Naive thymus-derived CD4-positive, alpha-beta T cell (primary cell): ENCODE measurements around the gene KCNJ1. TPM values are rescaled to one million over a fixed set of nuclear protein-coding genes. Genes with fewer than 3 reads are reported as not detected.
A peak's percentile ranks its signal among the peaks of the same experiment; 100 is the strongest.

ENCODE experiments used
- ATAC-seq: fragments of 150-1000 bp; cut with Tn5 transposase; 2 replicates; pipeline ENCODE4 v1.10.0; 2021; ENCODE audit warnings: mild to moderate bottlenecking, moderate library complexity
- CTCF ChIA-PET: fragments of 350-600 bp; sonication (Branson Sonifier 250); formaldehyde crosslinking; loops from one replicate; lab custom pipeline; 2021; ENCODE audit warnings: antibody characterized with exemption; lab: Charles Lee
- POLR2A ChIA-PET: fragments of 350-600 bp; sonication (Branson Sonifier 250); formaldehyde crosslinking; loops from one replicate; lab custom pipeline; 2021; ENCODE audit warnings: antibody characterized with exemption, inconsistent platforms; lab: Charles Lee
- DNase-seq, 9 donors: peaks; one replicate each; pipeline versions ENCODE4 v3.0.0 to v3.0.0-alpha.2; 2020 to 2022; ENCODE audit warnings: mixed read lengths in 1 of 9
- H3K27ac ChIP-seq: one replicate; pipeline ENCODE4 v1.7.0; 2013; ENCODE audit warnings: mild to moderate bottlenecking, low read depth, low read length, moderate library complexity
- H3K27me3 ChIP-seq, 2 donors: one replicate each; pipeline ENCODE4 v1.7.0; 2013; ENCODE audit warnings: low read length in 2 of 2, mild to moderate bottlenecking in 2 of 2, moderate library complexity in 2 of 2; ENCODE audit not compliant: control insufficient read depth in 2 of 2, insufficient read depth in 2 of 2
- H3K36me3 ChIP-seq, 3 experiments: 1 replicate in 2 of 3; 2 replicates in 1 of 3; pipeline ENCODE4 v1.7.0; 2013; ENCODE audit warnings: low read length in 3 of 3, mild to moderate bottlenecking in 3 of 3, moderate library complexity in 1 of 3; ENCODE audit not compliant: insufficient read depth in 3 of 3, control insufficient read depth in 2 of 3
- H3K4me1 ChIP-seq, 2 donors: one replicate each; pipeline ENCODE4 v1.7.0; 2013; ENCODE audit warnings: low read length in 2 of 2, mild to moderate bottlenecking in 2 of 2, moderate library complexity in 1 of 2; ENCODE audit not compliant: control insufficient read depth in 2 of 2, insufficient read depth in 2 of 2
- H3K4me3 ChIP-seq: 2 replicates; pipeline ENCODE4 v1.7.0; 2013; ENCODE audit warnings: mild to moderate bottlenecking, low read length
- H3K9me3 ChIP-seq, 3 experiments: 1 replicate in 2 of 3; 2 replicates in 1 of 3; pipeline ENCODE4 v1.7.0; 2013; ENCODE audit warnings: low read length in 3 of 3; ENCODE audit not compliant: control insufficient read depth in 2 of 3
- H3K27ac Mint-ChIP-seq, 9 donors: one replicate each; pipeline ENCODE4 v1.8.0; 2020 to 2022; ENCODE audit warnings: mixed read lengths in 9 of 9, mild to moderate bottlenecking in 8 of 9, moderate library complexity in 5 of 9, inconsistent platforms in 2 of 9
- H3K27me3 Mint-ChIP-seq, 5 donors: one replicate each; pipeline ENCODE4 v1.8.0; 2021 to 2022; ENCODE audit warnings: mixed read lengths in 5 of 5, mild to moderate bottlenecking in 1 of 5
- H3K36me3 Mint-ChIP-seq, 5 donors: one replicate each; pipeline ENCODE4 v1.8.0; 2020 to 2022; ENCODE audit warnings: mixed read lengths in 5 of 5, mild to moderate bottlenecking in 3 of 5, inconsistent platforms in 1 of 5
- H3K4me1 Mint-ChIP-seq, 7 donors: one replicate each; pipeline ENCODE4 v1.8.0; 2020 to 2022; ENCODE audit warnings: mixed read lengths in 7 of 7, mild to moderate bottlenecking in 3 of 7, inconsistent platforms in 1 of 7
- H3K4me3 Mint-ChIP-seq, 10 donors: one replicate each; pipeline ENCODE4 v1.8.0; 2020 to 2022; ENCODE audit warnings: mild to moderate bottlenecking in 10 of 10, mixed read lengths in 10 of 10, moderate library complexity in 6 of 10, inconsistent platforms in 2 of 10
- H3K9me3 Mint-ChIP-seq, 11 donors: one replicate each; pipeline ENCODE4 v1.8.0; 2020 to 2022; ENCODE audit warnings: mixed read lengths in 11 of 11, mild to moderate bottlenecking in 4 of 11, inconsistent platforms in 1 of 11, moderate library complexity in 1 of 11
- intact Hi-C, 2 donors: fragments of 100-400 bp; cut with micrococcal nuclease; formaldehyde crosslinking; loops; one replicate each; pipeline ENCODE4 v1.15.1; 2023
- polyA plus RNA-seq, 2 donors: library from polyadenylated mRNA; unstranded; fragments of 300-500 nt; fragmentation: Illumina TruSeq; gene quantifications; one replicate each; pipeline ENCODE4 v1.2.3, GENCODE V29; 2021
- total RNA-seq, 6 experiments: library from RNA in 5 of 6; stranded (reverse) in 5 of 6; gene quantifications; 1 replicate in 5 of 6; 2 replicates in 1 of 6; pipeline ENCODE4 v1.2.3 and lab custom pipeline; 2021 to 2026

Gene KCNJ1
- total and polyA plus RNA-seq, 7 experiments from 2014 or later = 0.12 to 0.22 TPM; not detected in 5

DNA sequence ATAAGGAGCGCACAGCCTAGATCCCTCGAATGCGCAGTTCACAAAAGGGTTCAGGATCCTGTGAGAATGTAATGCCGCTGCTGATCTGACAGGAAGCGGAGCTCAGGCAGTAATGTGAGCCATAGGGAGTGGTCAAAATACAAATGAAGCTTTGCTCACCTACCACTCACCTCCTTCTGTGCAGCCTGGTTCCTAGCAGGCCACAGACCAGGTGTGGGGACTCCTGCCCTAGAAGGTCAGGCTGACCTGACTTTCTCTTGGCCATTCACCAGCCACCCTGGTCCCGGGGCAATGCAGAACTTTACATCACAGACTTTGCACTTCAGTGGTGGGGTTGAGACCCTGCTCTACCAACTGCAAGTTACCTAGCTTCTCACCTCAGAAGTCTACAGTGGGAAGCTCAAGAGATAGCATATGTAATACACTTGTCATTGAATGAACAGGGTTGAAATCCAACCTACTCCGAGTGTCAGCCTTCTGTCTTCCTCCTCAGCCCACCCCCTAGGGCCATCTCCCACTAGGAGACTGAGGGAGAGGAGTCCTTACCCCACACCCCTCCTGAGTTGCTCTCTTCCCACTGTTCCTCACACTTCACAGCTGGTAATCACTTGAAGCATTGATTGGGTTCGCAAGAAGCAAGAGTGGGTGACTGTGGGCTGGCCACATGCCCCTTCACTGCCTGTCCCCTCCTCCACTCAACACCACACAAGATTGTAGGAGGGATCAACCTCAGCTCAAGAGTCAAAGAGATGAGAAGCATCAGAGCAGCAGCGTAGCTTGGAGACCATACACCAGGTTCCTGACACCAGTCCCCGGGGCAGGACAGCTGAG lies 2.0 kb upstream of the KCNJ1 start:
- peak overlapping the region in 2 of 9 donors; percentile 29 to 44 for H3K27ac Mint-ChIP-seq
- Histone ChIP-seq H3K27me3 (no peaks in the 10 kb centered on the region), H3K9me3 (no peaks in the 10 kb centered on the region), H3K36me3 (no peaks in the 10 kb centered on the region), H3K4me1 (no peaks in the 10 kb centered on the region), H3K4me3 (no peak overlapping the region), H3K27ac (no peak overlapping the region)
- DNase-seq (peak in 7 of 9 donors; percentile 17 to 64 (median 52)), ATAC-seq (peak; percentile 55)
- ChIA-PET POLR2A (interaction anchor here (0.7 to 0.9 kb wide), 3 partner anchors 152 to 825 kb away, joined by 3 to 4 read pairs (median 3); no protein-coding TSS in a partner anchor), CTCF (interaction anchor here (0.6 kb wide), 1 partner anchor 775 kb away, joined by 4 read pairs; no protein-coding TSS in a partner anchor)
- no peaks in the 10 kb centered on the region for H3K9me3 Mint-ChIP-seq
- H3K27me3 Mint-ChIP-seq = peaks cover 0 to 31% (median 0%) of the 10 kb centered on the region in 5 donors
- H3K4me3 Mint-ChIP-seq = no peak overlapping the region
- peaks cover 0 to 2% (median 0%) of the 10 kb centered on the region in 7 donors for H3K4me1 Mint-ChIP-seq
- no peaks in the 10 kb centered on the region for H3K36me3 Mint-ChIP-seq
- intact Hi-C loops = no loop called here

DNA sequence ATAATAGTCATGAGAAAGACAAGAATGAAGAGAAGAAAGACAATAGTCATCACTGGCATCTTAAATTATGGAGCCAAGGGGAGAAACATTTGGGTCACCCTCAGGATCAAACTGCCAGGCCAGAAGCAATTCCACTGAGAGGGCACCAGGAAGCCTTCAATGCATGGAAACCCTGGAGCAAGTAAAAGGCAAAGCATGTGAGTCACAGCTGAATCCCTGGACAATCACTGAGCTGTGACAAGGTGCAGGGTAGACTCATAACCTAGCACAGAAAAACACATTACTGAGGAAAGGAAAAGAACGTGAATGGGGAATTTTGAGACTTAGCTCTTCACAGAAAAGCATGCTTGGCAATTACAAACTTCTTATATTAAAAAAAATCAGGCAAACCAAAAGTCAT lies 1.6 kb downstream of the KCNJ1 start:
- DNase-seq = no peak
- Mint-ChIP-seq H3K4me3 (no peak overlapping the region), H3K9me3 (no peaks in the 10 kb centered on the region), H3K36me3 (no peaks in the 10 kb centered on the region), H3K27ac (no peak overlapping the region), H3K27me3 (peaks cover 0 to 19% (median 0%) of the 10 kb centered on the region in 5 donors), H3K4me1 (no peaks in the 10 kb centered on the region)
- ChIA-PET CTCF (interaction anchor here (0.8 to 1.4 kb wide), 3 partner anchors 11 to 806 kb away, joined by 3 to 4 read pairs (median 4); no protein-coding TSS in a partner anchor), POLR2A (interaction anchor here (0.9 kb wide), 1 partner anchor 708 kb away, joined by 3 read pairs; no protein-coding TSS in a partner anchor)
- H3K4me1 ChIP-seq = no peaks in the 10 kb centered on the region
- no peak for ATAC-seq
- no peaks in the 10 kb centered on the region for H3K9me3 ChIP-seq
- intact Hi-C loops = no loop called here
- H3K27me3 ChIP-seq = no peaks in the 10 kb centered on the region
- H3K36me3 ChIP-seq = no peaks in the 10 kb centered on the region
- no peak overlapping the region for H3K4me3 ChIP-seq
- H3K27ac ChIP-seq = no peak overlapping the region

DNA sequence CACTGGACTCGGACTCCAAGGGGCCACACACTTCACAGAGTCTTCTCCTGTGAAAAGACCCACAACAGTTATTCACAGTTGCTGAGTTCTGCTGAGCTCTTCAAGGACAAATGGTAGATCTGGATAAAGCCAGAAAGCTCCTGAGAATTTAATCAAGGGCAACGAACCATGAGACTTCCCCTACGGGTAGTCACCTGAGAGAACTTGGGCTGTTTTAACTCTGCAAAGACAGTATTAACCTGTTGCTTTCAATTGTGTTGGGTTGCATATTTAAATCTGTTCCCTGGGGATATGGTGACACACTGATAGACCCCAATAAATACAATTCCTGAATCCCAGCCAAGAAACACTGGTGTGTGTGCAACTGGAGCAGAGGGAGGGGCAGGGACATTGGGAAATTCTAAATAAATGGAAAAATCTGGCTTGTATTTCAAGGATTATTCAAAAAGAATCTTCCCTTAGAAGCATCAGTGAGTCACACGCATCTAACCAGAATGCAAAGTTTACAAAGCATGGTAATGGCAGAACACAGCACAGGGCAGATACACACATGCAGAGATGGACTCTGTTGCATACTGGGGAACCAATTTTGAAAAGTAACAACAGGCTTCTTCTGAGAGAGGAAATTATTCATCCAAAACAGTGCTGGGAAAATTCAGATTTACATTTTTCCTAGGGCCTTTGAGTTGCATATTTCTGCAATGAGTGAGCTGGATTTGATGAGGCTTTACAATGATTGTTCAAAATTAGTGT lies 4.0 kb downstream of the KCNJ1 start:
- Histone ChIP-seq H3K36me3 (no peaks in the 10 kb centered on the region), H3K4me3 (no peak overlapping the region), H3K4me1 (peaks cover 0 to 4% of the 10 kb centered on the region in 2 donors), H3K27me3 (no peaks in the 10 kb centered on the region), H3K9me3 (no peaks in the 10 kb centered on the region), H3K27ac (no peak overlapping the region)
- POLR2A ChIA-PET = no interaction called here
- ATAC-seq (no peak), DNase-seq (no peak)
- no peaks in the 10 kb centered on the region for H3K36me3 Mint-ChIP-seq
- intact Hi-C loops = no loop called here
- H3K4me3 Mint-ChIP-seq = no peak overlapping the region
- CTCF ChIA-PET = interaction anchor here (0.7 kb wide), 1 partner anchor 706 kb away, joined by 4 read pairs; no protein-coding TSS in a partner anchor
- no peaks in the 10 kb centered on the region for H3K9me3 Mint-ChIP-seq
- H3K27ac Mint-ChIP-seq = no peak overlapping the region
- H3K27me3 Mint-ChIP-seq = peaks cover 0 to 24% (median 0%) of the 10 kb centered on the region in 5 donors
- H3K4me1 Mint-ChIP-seq = peaks cover 0 to 9% (median 5%) of the 10 kb centered on the region in 7 donors

DNA sequence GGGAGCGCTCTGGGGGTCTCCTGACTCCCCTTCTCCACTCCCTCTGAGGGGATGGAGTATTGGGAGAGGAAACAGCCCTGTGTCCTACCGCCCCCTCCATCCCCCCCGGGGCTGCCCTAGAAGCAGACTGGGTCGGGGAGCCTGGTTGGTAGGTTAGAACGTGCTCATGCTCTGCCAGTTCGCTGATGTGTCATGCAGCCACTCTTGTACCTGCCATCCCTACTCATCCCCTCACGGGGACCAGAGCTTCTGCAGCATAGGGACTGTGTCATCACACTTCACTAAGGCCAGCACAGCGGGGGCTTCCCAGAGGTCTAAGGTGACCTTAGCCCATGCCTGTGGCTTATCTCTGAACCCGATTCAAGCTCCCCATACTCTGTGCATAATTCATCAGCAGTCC lies 4.7 kb downstream of the KCNJ1 start:
- Histone ChIP-seq H3K27me3 (no peaks in the 10 kb centered on the region), H3K4me1 (peaks cover 0 to 4% of the 10 kb centered on the region in 2 donors), H3K9me3 (no peaks in the 10 kb centered on the region), H3K36me3 (no peaks in the 10 kb centered on the region), H3K4me3 (no peak overlapping the region), H3K27ac (no peak overlapping the region)
- no peak overlapping the region for H3K27ac Mint-ChIP-seq
- CTCF ChIA-PET = interaction anchor here (0.7 kb wide), 1 partner anchor 705 kb away, joined by 4 read pairs; no protein-coding TSS in a partner anchor
- intact Hi-C loops = no loop called here
- no peak for DNase-seq
- no peak overlapping the region for H3K4me3 Mint-ChIP-seq
- no peak for ATAC-seq
- POLR2A ChIA-PET = no interaction called here
- H3K4me1 Mint-ChIP-seq = peaks cover 0 to 9% (median 5%) of the 10 kb centered on the region in 7 donors
- no peaks in the 10 kb centered on the region for H3K36me3 Mint-ChIP-seq
- no peaks in the 10 kb centered on the region for H3K9me3 Mint-ChIP-seq
- H3K27me3 Mint-ChIP-seq = peaks cover 0 to 24% (median 0%) of the 10 kb centered on the region in 5 donors

DNA sequence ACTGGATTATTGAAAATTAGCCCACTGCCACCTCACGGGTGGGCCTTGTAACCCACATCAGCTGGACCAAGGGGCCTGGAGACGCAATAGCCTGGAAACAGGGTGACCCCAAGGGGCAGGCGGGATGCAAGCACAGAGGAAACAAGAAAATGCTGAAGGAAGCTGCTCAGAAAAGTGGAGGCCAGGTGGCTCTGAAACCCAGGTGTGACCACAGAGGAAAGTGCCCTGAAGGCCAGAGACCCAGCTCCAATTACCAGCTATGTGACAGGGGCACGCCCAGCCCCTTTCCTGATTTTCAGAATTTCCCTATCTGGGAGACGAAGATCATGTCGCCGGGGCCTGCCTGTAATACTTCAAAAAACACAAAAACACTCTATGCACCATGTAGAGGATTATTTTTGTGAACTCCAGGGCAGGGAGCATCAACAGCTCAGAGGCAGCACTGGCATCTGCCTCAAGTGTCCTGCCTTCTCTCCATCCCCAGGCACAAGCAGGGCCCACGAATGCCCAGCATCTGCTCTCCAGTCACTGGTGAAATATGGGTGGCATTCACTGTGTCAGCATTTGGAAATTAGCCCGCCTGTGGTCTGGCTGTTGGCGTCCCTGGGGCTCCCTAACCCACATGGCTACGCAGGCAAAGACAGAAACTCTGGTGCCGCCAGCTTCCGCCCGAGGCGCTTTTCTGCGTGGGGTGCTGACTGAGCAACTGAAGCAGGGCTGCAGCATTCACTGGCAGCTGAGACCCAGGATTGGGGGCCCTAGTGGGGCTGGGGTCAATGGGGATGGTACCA lies 6.3 kb downstream of the KCNJ1 start:
- Mint-ChIP-seq H3K27me3 (peaks cover 0 to 20% (median 0%) of the 10 kb centered on the region in 5 donors), H3K27ac (no peak overlapping the region), H3K4me1 (peaks cover 0 to 9% (median 5%) of the 10 kb centered on the region in 7 donors), H3K4me3 (no peak overlapping the region), H3K36me3 (no peaks in the 10 kb centered on the region), H3K9me3 (no peaks in the 10 kb centered on the region)
- Histone ChIP-seq H3K4me3 (no peak overlapping the region), H3K27ac (no peak overlapping the region), H3K9me3 (no peaks in the 10 kb centered on the region), H3K27me3 (no peaks in the 10 kb centered on the region), H3K4me1 (peaks cover 0 to 4% of the 10 kb centered on the region in 2 donors), H3K36me3 (no peaks in the 10 kb centered on the region)
- intact Hi-C loops = loop anchor here (1.0 to 2.0 kb wide), 5 partner anchors 29 to 829 kb away; no protein-coding TSS in a partner anchor
- DNase-seq (no peak), ATAC-seq (no peak)
- CTCF ChIA-PET = interaction anchor here (0.9 to 5.4 kb wide), 6 partner anchors 15 to 703 kb away, joined by 3 to 31 read pairs (median 4); no protein-coding TSS in a partner anchor
- POLR2A ChIA-PET = no interaction called here
